GM20000 (cell line): ENCODE measurements around the gene OR1K1.
"Not testable (repeated sequence)": the region's sequence is repeated elsewhere in the genome, so short reads cannot be mapped to it uniquely, and the experiment has no call there.

Experiments
- DNase-seq: peaks from one replicate; pipeline ENCODE4 v3.0.0; 2012; ENCODE audit warnings: low spot score
- TF ChIP-seq, protein P1 (sequence below): IDR thresholded peaks from 2 replicates; pipeline ENCODE4 v1.5.1; 2012; ENCODE audit warnings: mild to moderate bottlenecking, control low read depth; ENCODE audit errors: extremely low read depth, missing control alignments

Gene OR1K1

DNA sequence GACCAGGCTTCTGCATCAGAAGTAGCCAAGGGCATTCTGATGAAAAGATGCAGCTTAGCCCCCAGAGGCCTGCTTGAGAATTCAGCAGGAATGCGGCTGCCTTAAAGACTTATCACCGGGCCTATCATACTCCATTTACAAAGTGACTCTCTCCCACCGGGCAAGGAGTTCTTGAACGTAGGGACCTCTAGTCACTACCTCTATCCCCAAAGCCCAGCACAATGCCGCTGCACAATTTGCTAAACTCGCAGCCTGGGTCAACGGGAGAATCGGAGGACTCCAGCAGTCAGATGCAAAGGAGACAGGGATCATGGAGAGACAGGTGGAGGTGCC is 27.8 kb downstream of the OR1K1 start:
- TF ChIP-seq, protein P1, sequence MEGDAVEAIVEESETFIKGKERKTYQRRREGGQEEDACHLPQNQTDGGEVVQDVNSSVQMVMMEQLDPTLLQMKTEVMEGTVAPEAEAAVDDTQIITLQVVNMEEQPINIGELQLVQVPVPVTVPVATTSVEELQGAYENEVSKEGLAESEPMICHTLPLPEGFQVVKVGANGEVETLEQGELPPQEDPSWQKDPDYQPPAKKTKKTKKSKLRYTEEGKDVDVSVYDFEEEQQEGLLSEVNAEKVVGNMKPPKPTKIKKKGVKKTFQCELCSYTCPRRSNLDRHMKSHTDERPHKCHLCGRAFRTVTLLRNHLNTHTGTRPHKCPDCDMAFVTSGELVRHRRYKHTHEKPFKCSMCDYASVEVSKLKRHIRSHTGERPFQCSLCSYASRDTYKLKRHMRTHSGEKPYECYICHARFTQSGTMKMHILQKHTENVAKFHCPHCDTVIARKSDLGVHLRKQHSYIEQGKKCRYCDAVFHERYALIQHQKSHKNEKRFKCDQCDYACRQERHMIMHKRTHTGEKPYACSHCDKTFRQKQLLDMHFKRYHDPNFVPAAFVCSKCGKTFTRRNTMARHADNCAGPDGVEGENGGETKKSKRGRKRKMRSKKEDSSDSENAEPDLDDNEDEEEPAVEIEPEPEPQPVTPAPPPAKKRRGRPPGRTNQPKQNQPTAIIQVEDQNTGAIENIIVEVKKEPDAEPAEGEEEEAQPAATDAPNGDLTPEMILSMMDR = no peak
- no peak for DNase-seq

DNA sequence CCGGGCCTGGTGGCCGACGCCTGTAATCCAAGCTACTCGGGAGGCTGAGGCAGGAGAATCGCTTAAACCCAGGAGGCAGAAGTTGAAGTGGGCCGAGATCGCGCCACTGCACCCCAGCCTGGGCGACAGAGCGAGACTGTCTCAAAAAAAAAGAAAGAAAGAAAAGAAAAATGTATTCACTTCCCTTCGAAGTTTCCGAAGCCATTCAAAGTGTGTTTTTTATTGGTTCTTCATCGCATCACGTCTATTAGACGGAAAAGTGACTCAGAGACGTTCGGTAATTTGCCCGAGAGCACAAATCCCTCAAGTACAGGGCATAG is 29.0 kb downstream of the OR1K1 start:
- DNase-seq = not testable (repeated sequence)

DNA sequence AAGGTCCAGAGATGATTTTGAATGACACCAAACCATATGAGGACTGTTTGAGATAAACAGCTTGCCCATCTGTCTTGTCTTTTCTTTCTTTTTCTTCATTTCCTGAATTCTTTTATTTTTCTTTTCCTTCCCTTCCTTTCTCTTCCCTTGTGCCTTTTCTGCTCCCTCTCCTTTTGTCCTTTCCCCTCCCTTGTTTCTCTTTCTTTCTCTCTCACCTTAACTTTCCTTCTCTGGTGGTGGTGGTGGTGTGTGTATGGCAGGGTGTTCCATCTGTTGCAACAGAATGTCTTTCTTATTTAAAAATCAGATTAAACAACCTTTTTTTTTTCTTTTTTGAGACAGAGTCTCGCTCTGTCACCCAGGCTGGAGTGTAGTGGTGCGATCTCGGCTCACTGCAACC is 32.3 kb downstream of the OR1K1 start:
- DNase-seq = no peak
- TF ChIP-seq, protein P1 = no peak

DNA sequence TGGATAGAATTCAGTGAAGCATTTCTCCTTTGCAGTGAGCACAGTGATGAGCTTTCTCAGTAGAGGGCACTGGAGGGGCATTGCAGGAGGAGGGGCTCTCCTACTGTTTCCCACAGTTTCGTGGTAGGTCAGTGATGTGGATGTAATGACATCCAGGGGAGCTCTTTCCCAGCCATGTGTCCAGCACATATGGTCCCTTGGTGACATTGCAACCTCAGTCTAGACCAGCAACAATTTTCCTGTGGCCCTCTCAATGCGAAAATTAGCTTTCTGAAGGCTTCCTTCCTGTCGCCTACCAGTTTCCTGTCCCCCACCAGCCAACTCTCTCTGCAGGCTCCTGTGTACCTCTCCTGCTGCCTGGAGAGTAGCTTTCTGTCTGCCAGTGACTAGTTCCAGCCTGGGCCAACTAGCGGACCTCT is 35.4 kb downstream of the OR1K1 start:
- peak; percentile 43 for DNase-seq
- TF ChIP-seq, protein P1 = no peak

DNA sequence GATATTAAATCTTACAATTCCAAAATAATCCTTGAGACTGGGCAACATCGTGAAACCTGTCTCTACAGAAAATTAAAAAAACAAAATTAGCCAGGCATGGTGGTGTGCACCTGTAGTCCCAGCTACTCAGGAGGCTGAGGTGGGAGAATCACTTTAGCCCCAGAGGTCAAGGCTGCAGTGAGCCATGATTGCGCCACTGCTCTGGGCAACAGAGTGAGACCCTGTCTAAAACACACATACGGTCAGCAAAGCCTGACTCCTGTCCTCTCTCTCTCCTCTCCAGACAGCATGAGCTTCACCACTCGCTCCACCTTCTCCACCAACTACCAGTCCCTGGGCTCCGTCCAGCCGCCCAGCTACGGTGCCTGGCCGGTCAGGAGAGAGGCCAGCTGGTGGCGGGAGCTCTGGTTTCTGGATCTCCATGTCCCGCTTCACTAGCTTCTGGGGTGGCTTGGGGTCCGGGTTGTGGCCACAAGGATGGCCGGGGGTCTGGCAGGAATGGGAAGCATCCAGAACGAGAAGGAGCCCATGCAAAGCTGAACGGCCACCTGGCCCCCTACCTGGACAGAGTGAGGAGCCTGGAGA is 37.4 kb downstream of the OR1K1 start:
- DNase-seq = no peak
- TF ChIP-seq, protein P1 = no peak

DNA sequence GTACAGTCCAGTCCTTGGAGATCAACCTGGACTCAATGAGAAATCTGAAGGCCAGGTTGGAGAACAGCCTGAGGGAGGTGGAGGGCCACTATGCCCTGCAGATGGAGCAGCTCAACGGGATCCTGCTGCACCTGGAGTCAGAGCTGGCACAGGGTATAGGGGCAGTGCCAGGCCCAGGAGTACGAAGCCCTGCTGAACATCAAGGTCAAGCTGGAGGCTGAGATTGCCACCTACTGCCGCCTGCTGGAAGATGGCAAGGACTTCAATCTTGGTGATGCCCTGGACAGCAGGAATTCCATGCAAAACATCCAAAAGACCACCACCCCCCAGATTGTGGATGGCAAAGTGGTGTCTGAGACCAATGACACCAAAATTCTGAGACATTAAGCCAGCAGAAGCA is 38.5 kb downstream of the OR1K1 start:
- DNase-seq = not testable (repeated sequence)

DNA sequence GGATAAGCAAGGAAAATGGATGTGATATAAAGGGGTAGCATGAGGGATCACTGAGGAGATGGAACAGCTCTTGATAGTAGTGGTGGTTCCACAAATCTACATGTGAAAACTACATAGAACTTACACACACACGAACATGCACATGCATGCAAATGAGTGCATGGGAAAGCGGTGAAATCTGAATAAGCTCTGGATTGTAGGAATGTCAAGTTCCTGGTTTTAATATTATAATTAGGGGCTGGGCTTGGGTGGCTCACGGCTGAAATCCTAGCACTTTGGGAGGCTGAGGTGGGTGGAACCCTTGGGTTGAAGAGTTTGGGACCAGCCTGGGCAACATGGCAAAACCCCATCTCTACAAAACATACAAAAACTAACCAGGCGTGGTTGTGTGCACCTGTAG is 41.6 kb downstream of the OR1K1 start:
- DNase-seq = no peak
- TF ChIP-seq, protein P1 = no peak

DNA sequence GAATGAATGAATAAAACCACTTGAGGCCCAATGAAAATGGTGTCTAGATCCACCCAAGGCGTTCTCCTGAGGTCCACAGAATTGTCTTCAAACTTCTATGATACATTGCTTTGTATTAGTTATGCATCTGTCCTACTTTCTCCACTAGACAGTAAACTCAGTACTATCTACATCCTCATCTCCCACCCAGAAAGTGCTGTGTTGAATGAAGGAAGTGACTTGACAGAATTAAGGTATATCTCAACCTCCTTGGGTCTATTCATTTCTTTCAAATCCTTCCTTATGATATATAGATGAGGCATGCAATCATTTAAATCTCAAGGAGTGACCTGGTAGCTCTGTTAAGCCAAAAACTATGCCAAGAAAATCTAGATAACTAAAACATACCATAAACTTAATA is 44.2 kb downstream of the OR1K1 start:
- TF ChIP-seq, protein P1 = no peak
- DNase-seq = no peak

DNA sequence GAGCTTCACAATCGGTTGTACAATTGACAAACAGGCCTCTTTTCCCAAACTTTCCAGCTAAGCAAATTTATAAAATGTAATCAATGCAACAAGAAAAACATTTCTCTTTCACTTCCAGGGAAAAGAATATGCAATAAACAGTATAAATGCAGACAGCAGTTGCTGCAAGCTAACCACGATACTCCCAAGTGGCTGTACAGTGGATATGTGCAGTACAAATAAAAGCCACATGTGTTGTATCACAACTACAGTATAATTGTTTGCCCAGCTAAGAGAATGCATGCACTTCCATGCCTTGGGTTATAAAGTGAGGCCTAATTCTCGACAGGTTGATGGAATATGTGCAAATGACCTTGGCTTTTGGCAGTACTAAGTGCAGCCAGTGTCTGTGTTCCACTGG is 45.2 kb downstream of the OR1K1 start:
- DNase-seq = no peak
- TF ChIP-seq, protein P1 = no peak
